Retinal pigment epithelial cell (primary cell): Measurements from ENCODE around the gene PLEKHO2.

Source experiments
- DNase-seq: peaks from one replicate; pipeline ENCODE4 v3.0.0-alpha.2; 2010; ENCODE audit warnings: low read depth
- H3K4me3 ChIP-seq: 2 replicates; pipeline ENCODE4 v1.5.1; 2011; ENCODE audit warnings: mild to moderate bottlenecking, low read length, control low read depth, moderate library complexity
- CTCF ChIP-seq: conservative IDR thresholded peaks from 2 replicates; pipeline ENCODE4 v1.5.1; 2011; ENCODE audit warnings: low read depth, low read length, control low read depth, inconsistent platforms

PLEKHO2 gene

GRCh38 chr15:64907991-64908390, 66.3 kb downstream of the PLEKHO2 start:
- no peak for DNase-seq
- no peak for TF ChIP-seq CTCF
- no peak overlapping the region for H3K4me3 ChIP-seq

GRCh38 chr15:64909546-64909945, 67.8 kb downstream of the PLEKHO2 start:
- no peak for DNase-seq
- no peak for TF ChIP-seq CTCF
- H3K4me3 ChIP-seq: no peak overlapping the region

DNA sequence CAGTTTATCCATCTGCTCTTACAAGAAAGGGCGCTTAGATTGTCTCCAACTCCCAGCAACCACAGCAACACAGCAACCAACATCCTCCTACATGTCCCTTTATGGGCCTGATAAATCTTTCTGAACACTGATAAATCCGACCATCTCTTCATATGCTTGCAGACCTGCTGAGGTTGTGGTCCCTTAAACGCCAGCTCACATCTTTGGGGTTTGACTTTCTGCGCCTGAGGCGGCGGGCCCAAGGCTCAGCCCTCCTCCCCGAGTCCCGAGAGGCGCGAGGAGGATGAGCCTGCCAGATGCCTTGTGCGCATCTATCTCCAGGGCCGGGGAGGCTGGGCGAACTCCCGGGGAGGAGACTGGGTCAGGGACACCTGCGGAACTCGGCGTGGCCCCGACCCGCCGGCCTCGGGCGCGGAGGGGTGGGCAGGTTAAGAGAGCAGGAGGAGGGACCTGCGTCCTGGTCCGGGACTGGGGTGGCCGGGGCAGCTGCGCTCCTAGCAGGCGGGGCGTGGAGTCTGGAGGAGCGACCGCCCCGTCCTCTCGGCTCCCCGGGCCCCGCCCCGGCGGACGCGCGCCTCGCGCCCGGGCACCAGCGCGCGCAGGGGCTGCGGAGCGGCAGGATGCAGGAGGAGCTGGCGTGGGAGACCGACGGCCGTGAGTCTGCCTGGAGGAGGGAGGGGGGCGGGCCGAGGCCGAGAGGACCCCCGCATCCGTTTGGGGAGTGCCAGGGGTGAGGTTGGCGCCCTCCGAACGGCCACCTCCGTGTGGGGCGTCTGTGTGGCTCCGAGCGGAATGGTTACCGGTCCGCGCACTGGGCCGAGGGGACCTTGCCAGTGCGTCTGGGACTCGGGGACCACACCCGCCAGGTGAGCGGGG, 69.8 kb downstream of the PLEKHO2 start, which contains the start of gene ANKDD1A:
Gene ANKDD1A, plus strand, starts transcription at position 592 of the 876 bp plus-strand sequence. Its CDS starts 29 bp downstream, at position 621.
- H3K4me3 ChIP-seq: peak within 1 kb of the TSS; percentile 65
- DNase-seq: no peak
- no peak for TF ChIP-seq CTCF

DNA sequence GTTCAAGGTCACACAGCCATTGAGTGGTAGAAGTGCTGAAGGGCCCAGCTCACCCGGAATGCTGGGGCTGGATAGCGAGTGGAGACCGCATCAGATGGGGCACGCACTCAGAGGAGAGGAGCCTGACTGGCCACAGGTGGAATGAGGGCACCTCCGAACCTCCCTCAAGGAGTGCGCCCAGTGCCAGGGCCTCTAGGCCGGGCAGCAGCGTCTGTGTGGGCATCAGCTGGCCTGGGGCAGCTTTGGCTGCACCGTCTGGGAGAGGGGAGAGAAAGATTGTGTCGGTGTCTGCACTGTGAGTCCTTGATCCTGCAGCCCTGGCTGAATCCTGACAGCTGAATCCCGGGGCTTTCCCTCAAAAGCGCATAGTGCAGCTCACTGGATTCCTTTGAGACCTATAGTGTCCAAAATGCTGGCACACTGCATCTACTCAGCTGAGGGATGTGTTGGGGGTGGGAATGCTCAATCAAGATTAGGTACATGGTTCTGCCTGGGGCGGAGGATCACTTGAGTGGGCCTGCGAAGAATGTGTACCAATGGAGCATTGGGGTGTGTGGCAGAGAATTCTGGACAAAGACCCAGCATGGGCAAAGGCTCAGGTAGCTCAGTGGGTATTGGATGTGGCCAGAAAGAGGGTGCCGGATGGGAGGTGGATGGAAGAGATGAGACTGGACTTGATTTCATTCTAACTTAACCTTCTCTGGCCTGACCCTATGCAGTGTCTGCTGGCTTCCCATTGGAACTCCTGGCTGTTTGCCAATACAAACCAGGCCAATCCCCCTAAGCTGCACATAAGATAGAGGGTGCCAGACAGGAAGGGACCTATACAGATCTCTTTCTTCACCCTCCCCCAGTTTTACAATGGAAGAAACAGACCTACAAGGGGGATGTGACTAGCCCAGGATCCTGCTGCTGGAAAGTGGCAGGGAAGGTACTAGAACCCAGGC, 70.9 kb downstream of the PLEKHO2 start:
- DNase-seq: no peak
- peak overlapping the region; percentile 65 for H3K4me3 ChIP-seq
- no peak for TF ChIP-seq CTCF

GRCh38 chr15:64915518-64916227, 74.0 kb downstream of the PLEKHO2 start:
- no peak overlapping the region for H3K4me3 ChIP-seq
- no peak for TF ChIP-seq CTCF
- no peak for DNase-seq

DNA sequence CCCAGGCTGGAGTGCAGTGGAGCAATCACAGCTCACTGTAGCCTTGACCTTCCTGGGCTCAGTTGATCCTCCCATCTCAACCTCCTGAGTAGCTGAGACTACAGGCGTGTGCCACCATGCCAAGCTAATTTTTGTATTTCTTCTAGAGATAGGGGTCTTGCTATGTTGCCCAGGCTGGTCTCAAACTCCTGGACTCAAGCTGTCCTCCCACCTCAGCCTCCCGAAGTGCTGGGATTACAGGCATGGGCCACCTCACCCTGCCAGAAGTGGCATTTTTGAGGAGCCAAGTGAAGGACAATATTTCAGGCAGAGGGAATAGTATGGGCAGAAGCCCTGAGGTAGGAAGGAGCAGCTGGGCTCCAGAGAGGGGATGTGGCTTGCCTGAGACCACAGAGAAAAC, 74.7 kb downstream of the PLEKHO2 start:
- no peak overlapping the region for H3K4me3 ChIP-seq
- TF ChIP-seq CTCF: no peak
- no peak for DNase-seq
